Gastroesophageal sphincter (tissue), 4 donors: ENCODE data around the gene HAUS5. TPM values are rescaled to one million over a fixed set of nuclear protein-coding genes. Genes with fewer than 3 reads are reported as not detected.

Source experiments
- ATAC-seq: fragments of 150-250 bp; one replicate; pipeline ENCODE4 v1.9.1; 2016; ENCODE audit warnings: mild to moderate bottlenecking, moderate library complexity
- H3K27ac ChIP-seq, 4 donors: fragments of 200-600 bp; sonication (generic) in 3 of 4; 1 replicate in 3 of 4; 2 replicates in 1 of 4; pipeline ENCODE4 v1.5.1; 2016 to 2019
- H3K27me3 ChIP-seq: fragments of 200-600 bp; sonication (generic); one replicate; pipeline ENCODE4 v1.5.1; 2019
- H3K36me3 ChIP-seq, 2 donors: fragments of 200-600 bp; sonication (generic); one replicate each; pipeline ENCODE4 v1.5.1; 2019; ENCODE audit warnings: control low read depth in 1 of 2
- H3K4me1 ChIP-seq, 3 donors: fragments of 200-600 bp; sonication (generic); 1 replicate in 2 of 3; 2 replicates in 1 of 3; pipeline ENCODE4 v1.5.1; 2016 to 2019; ENCODE audit warnings: control low read depth in 2 of 3
- H3K4me3 ChIP-seq, 2 donors: fragments of 200-600 bp; sonication (generic); one replicate each; pipeline ENCODE4 v1.5.1; 2019; ENCODE audit warnings: mild to moderate bottlenecking in 1 of 2, moderate library complexity in 1 of 2
- H3K9me3 ChIP-seq, 3 donors: fragments of 200-600 bp; sonication (generic); one replicate each; pipeline ENCODE4 v1.5.1; 2017 to 2019; ENCODE audit warnings: control low read depth in 2 of 3
- EP300 ChIP-seq: sonication (generic); formaldehyde crosslinking; IDR thresholded peaks from one replicate; pipeline ENCODE4 v1.6.1; 2017; ENCODE audit warnings: antibody characterized with exemption, mild to moderate bottlenecking
- POLR2A ChIP-seq, 2 donors: fragments of 450-650 bp; IDR thresholded peaks; one replicate each; pipeline ENCODE4 v1.6.1; 2017; ENCODE audit warnings: antibody characterized with exemption in 2 of 2, mild to moderate bottlenecking in 2 of 2, moderate library complexity in 1 of 2
- POLR2AphosphoS5 ChIP-seq: sonication (generic); formaldehyde crosslinking; IDR thresholded peaks from one replicate; pipeline ENCODE4 v1.6.1; 2017; ENCODE audit warnings: antibody characterized with exemption
- WGBS, 2 donors: methylation state at CpG; one replicate each; pipeline ENCODE4 v1.1.5; 2018; ENCODE audit warnings: low coverage in 1 of 2; 5-methylcytosine and 5-hydroxymethylcytosine counted together
- total RNA-seq, 4 donors: library from RNA; depleted of rRNA; stranded (reverse); fragments of >200 nt; gene quantifications; one replicate each; pipeline ENCODE4 v1.1.0, GENCODE V29; 2016
- TF ChIP-seq, protein P1 (sequence below), 4 experiments: fragments of 200-600 bp in 2 of 4; fragments of 450-650 bp in 2 of 4; sonication (generic) in 1 of 4; IDR thresholded peaks; one replicate each; pipeline ENCODE4 v1.5.1; 2017 to 2019; ENCODE audit warnings: antibody characterized with exemption in 4 of 4, mild to moderate bottlenecking in 2 of 4, moderate library complexity in 2 of 4

HAUS5 gene
- total RNA-seq, 4 donors from 2014 or later: 3.9 to 8.7 (median 6.2) TPM

GRCh38 chr19:35608251-35608650 lies 4.3 kb upstream of the HAUS5 start:
- WGBS, 2 donors: 66 to 67% methylated on average over 2 of the region's 2 CpGs
- no peak overlapping the region for H3K4me3 ChIP-seq
- H3K36me3 ChIP-seq: no peaks in the 10 kb centered on the region
- H3K27me3 ChIP-seq: peaks cover 3% of the 10 kb centered on the region
- peaks cover 0 to 13% (median 0%) of the 10 kb centered on the region in 3 donors for H3K9me3 ChIP-seq
- no peak overlapping the region for H3K27ac ChIP-seq
- ATAC-seq: no peak
- peaks cover 0 to 14% (median 9%) of the 10 kb centered on the region in 3 donors for H3K4me1 ChIP-seq
- no peak for TF ChIP-seq POLR2A (IDR thresholded peaks at IDR 0.05)

DNA sequence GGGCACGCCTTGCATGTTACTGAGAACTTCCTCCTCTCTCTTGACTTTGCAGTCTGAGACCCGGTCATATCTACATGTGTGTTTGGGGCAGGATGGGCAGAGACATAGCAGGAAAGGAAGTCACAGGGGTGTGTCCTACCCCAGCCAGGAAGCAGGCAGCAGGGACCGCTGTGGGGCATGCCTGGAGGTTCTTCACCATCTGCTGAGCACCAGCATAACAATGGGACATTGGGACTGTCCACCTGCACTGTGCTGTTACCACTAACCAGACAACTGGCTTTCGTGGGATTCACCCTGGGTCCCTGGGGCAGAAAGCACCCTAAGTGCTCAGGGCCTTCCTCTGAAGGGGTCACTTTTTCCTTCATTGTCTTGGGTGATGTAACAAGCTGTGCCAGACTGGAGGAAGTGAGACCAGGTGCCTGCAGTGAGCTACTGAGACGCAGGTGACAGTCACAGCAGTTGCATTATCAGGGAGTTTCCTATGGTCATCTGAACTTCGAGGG lies 2.6 kb upstream of the HAUS5 start:
- no peak for TF ChIP-seq POLR2AphosphoS5
- TF ChIP-seq POLR2A (IDR thresholded peaks at IDR 0.05): no peak
- TF ChIP-seq, protein P1, sequence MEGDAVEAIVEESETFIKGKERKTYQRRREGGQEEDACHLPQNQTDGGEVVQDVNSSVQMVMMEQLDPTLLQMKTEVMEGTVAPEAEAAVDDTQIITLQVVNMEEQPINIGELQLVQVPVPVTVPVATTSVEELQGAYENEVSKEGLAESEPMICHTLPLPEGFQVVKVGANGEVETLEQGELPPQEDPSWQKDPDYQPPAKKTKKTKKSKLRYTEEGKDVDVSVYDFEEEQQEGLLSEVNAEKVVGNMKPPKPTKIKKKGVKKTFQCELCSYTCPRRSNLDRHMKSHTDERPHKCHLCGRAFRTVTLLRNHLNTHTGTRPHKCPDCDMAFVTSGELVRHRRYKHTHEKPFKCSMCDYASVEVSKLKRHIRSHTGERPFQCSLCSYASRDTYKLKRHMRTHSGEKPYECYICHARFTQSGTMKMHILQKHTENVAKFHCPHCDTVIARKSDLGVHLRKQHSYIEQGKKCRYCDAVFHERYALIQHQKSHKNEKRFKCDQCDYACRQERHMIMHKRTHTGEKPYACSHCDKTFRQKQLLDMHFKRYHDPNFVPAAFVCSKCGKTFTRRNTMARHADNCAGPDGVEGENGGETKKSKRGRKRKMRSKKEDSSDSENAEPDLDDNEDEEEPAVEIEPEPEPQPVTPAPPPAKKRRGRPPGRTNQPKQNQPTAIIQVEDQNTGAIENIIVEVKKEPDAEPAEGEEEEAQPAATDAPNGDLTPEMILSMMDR (IDR thresholded peaks at IDR 0.05): no peak
- TF ChIP-seq EP300: no peak
- H3K4me1 ChIP-seq: peaks cover 0 to 18% (median 9%) of the 10 kb centered on the region in 3 donors
- WGBS, 2 donors: 62 to 78% methylated on average over 2 to 5 of the region's 6 CpGs
- H3K4me3 ChIP-seq: no peak overlapping the region
- H3K27me3 ChIP-seq: no peaks in the 10 kb centered on the region
- H3K27ac ChIP-seq: no peak overlapping the region
- H3K36me3 ChIP-seq: peaks cover 0 to 6% of the 10 kb centered on the region in 2 donors
- no peak for ATAC-seq
- H3K9me3 ChIP-seq: peaks cover 0 to 13% (median 0%) of the 10 kb centered on the region in 3 donors

DNA sequence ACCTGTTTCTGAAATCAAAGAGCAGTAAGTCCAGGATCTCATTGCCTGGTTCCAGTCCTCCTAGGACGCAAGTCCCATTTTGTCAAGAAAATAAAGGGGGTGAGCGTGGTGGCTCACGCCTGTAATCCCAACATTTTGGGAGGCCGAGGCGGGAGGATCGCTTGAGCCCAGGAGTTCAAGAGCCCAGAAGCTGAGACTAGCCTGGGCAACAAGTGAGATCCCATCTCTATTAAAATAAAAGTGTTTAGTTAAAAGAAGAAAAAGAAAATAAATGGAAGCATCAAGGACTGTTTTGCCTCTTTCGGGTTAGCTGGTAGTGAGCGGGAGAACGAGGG lies 344 bp upstream of the HAUS5 start:
- H3K4me1 ChIP-seq: peaks cover 0 to 18% (median 9%) of the 10 kb centered on the region in 3 donors
- H3K36me3 ChIP-seq: peaks cover 0 to 29% of the 10 kb centered on the region in 2 donors
- peak overlapping the region; percentile 58 to 79 for H3K4me3 ChIP-seq
- no peak for ATAC-seq
- TF ChIP-seq POLR2A (IDR thresholded peaks at IDR 0.05) (no peak), POLR2AphosphoS5 (no peak), EP300 (no peak)
- TF ChIP-seq, protein P1 (IDR thresholded peaks at IDR 0.05): no peak
- peaks cover 0 to 10% (median 0%) of the 10 kb centered on the region in 3 donors for H3K9me3 ChIP-seq
- no peaks in the 10 kb centered on the region for H3K27me3 ChIP-seq
- 20 to 27% methylated on average over 4 to 9 of the region's 9 CpGs for WGBS, 2 donors
- peak overlapping the region in 3 of 4 donors; percentile 58 to 79 (median 78) for H3K27ac ChIP-seq

- Histone ChIP-seq H3K27ac (no peak overlapping the region), H3K9me3 (no peaks in the 10 kb centered on the region), H3K4me3 (no peak overlapping the region), H3K27me3 (no peaks in the 10 kb centered on the region), H3K36me3 (peaks cover 0 to 42% of the 10 kb centered on the region in 2 donors), H3K4me1 (peaks cover 0 to 18% (median 9%) of the 10 kb centered on the region in 3 donors)
- TF ChIP-seq POLR2AphosphoS5: no peak
- TF ChIP-seq POLR2A (IDR thresholded peaks at IDR 0.05): no peak
- TF ChIP-seq, protein P1 (IDR thresholded peaks at IDR 0.05): no peak
- no peak for TF ChIP-seq EP300
- WGBS, 2 donors: 75% methylated on average over 1 of the region's 1 CpG; no CpG with 5 or more reads in 1 of the 2 donors
- no peak for ATAC-seq
Measured at GRCh38 chr19:35613574-35613973, 1.0 kb downstream of the HAUS5 start.

- Histone ChIP-seq H3K36me3 (peaks cover 0 to 56% of the 10 kb centered on the region in 2 donors), H3K27ac (no peak overlapping the region), H3K4me3 (no peak overlapping the region), H3K9me3 (no peaks in the 10 kb centered on the region), H3K27me3 (no peaks in the 10 kb centered on the region), H3K4me1 (peaks cover 0 to 18% (median 9%) of the 10 kb centered on the region in 3 donors)
- no peak for ATAC-seq
- WGBS, 2 donors: 80% methylated on average over 3 of the region's 17 CpGs; no CpG with 5 or more reads in 1 of the 2 donors
- TF ChIP-seq POLR2A (IDR thresholded peaks at IDR 0.05) (no peak), EP300 (no peak), POLR2AphosphoS5 (no peak)
- TF ChIP-seq, protein P1 (IDR thresholded peaks at IDR 0.05): no peak
Measured at GRCh38 chr19:35615036-35615435, 2.5 kb downstream of the HAUS5 start.
